Measurements from ENCODE around the gene SRI. TPM values are rescaled to one million over a fixed set of nuclear protein-coding genes. Genes with fewer than 3 reads are reported as not detected.
"Not testable (repeated sequence)": the region's sequence is repeated elsewhere in the genome, so short reads cannot be mapped to it uniquely, and the experiment has no call there.

SRI gene
- polyA plus RNA-seq, 2 donors, result 28.2 to 64.9 TPM

GRCh38 chr7:88167223-88167622 lies 52.6 kb downstream of the SRI start:
- WGBS, 2 donors, result 84 to 88% methylated on average over 2 of the region's 2 CpGs
- Histone ChIP-seq H3K9me3 (ENCODE audit: control insufficient read depth in 2 of 2, insufficient read depth in 1 of 2, low read depth in 1 of 2, low read length in 1 of 2) (no peaks in the 10 kb centered on the region), H3K4me1 (ENCODE audit: control insufficient read depth in 2 of 2, insufficient read depth in 2 of 2, low read length in 1 of 2) (no peaks in the 10 kb centered on the region), H3K27ac (ENCODE audit: low read depth in 2 of 2, low read length in 1 of 2) (no peak overlapping the region), H3K4me3 (ENCODE audit: low read depth in 1 of 2, low read length in 2 of 2) (no peak overlapping the region), H3K36me3 (ENCODE audit: control insufficient read depth in 2 of 2, insufficient read depth in 2 of 2, low read length in 1 of 2) (no peaks in the 10 kb centered on the region), H3K27me3 (ENCODE audit: control insufficient read depth in 1 of 2, insufficient read depth in 2 of 2, low read length in 2 of 2) (no peaks in the 10 kb centered on the region)

- Histone ChIP-seq H3K9me3 (ENCODE audit: control insufficient read depth in 2 of 2, insufficient read depth in 1 of 2, low read depth in 1 of 2, low read length in 1 of 2) (no peaks in the 10 kb centered on the region), H3K27me3 (ENCODE audit: control insufficient read depth in 1 of 2, insufficient read depth in 2 of 2, low read length in 2 of 2) (no peaks in the 10 kb centered on the region), H3K4me3 (ENCODE audit: low read depth in 1 of 2, low read length in 2 of 2) (no peak overlapping the region), H3K27ac (ENCODE audit: low read depth in 2 of 2, low read length in 1 of 2) (no peak overlapping the region), H3K4me1 (ENCODE audit: control insufficient read depth in 2 of 2, insufficient read depth in 2 of 2, low read length in 1 of 2) (no peaks in the 10 kb centered on the region), H3K36me3 (ENCODE audit: control insufficient read depth in 2 of 2, insufficient read depth in 2 of 2, low read length in 1 of 2) (no peaks in the 10 kb centered on the region)
Measured at GRCh38 chr7:88165697-88166096, 54.1 kb downstream of the SRI start.

GRCh38 chr7:88159741-88160140 lies 60.1 kb downstream of the SRI start:
- H3K4me1 ChIP-seq (ENCODE audit: control insufficient read depth in 2 of 2, insufficient read depth in 2 of 2, low read length in 1 of 2); H3K27ac ChIP-seq (ENCODE audit: low read depth in 2 of 2, low read length in 1 of 2); H3K4me3 ChIP-seq (ENCODE audit: low read depth in 1 of 2, low read length in 2 of 2); H3K36me3 ChIP-seq (ENCODE audit: control insufficient read depth in 2 of 2, insufficient read depth in 2 of 2, low read length in 1 of 2); H3K9me3 ChIP-seq (ENCODE audit: control insufficient read depth in 2 of 2, insufficient read depth in 1 of 2, low read depth in 1 of 2, low read length in 1 of 2); H3K27me3 ChIP-seq (ENCODE audit: control insufficient read depth in 1 of 2, insufficient read depth in 2 of 2, low read length in 2 of 2): not testable (repeated sequence)
- 72 to 83% methylated on average over 2 of the region's 2 CpGs for WGBS, 2 donors

- no peaks in the 10 kb centered on the region for H3K4me1 ChIP-seq (ENCODE audit: control insufficient read depth in 2 of 2, insufficient read depth in 2 of 2, low read length in 1 of 2)
- no peaks in the 10 kb centered on the region for H3K9me3 ChIP-seq (ENCODE audit: control insufficient read depth in 2 of 2, insufficient read depth in 1 of 2, low read depth in 1 of 2, low read length in 1 of 2)
- H3K27me3 ChIP-seq (ENCODE audit: control insufficient read depth in 1 of 2, insufficient read depth in 2 of 2, low read length in 2 of 2), result no peaks in the 10 kb centered on the region
- no peaks in the 10 kb centered on the region for H3K36me3 ChIP-seq (ENCODE audit: control insufficient read depth in 2 of 2, insufficient read depth in 2 of 2, low read length in 1 of 2)
- H3K27ac ChIP-seq (ENCODE audit: low read depth in 2 of 2, low read length in 1 of 2), result no peak overlapping the region
- no peak overlapping the region for H3K4me3 ChIP-seq (ENCODE audit: low read depth in 1 of 2, low read length in 2 of 2)
- 57 to 59% methylated on average over 1 of the region's 1 CpG for WGBS, 2 donors
Measured at GRCh38 chr7:88156356-88156755, 63.5 kb downstream of the SRI start.

- Histone ChIP-seq H3K27ac (ENCODE audit: low read depth in 2 of 2, low read length in 1 of 2) (no peak overlapping the region), H3K4me1 (ENCODE audit: control insufficient read depth in 2 of 2, insufficient read depth in 2 of 2, low read length in 1 of 2) (no peaks in the 10 kb centered on the region), H3K9me3 (ENCODE audit: control insufficient read depth in 2 of 2, insufficient read depth in 1 of 2, low read depth in 1 of 2, low read length in 1 of 2) (no peaks in the 10 kb centered on the region), H3K27me3 (ENCODE audit: control insufficient read depth in 1 of 2, insufficient read depth in 2 of 2, low read length in 2 of 2) (no peaks in the 10 kb centered on the region), H3K4me3 (ENCODE audit: low read depth in 1 of 2, low read length in 2 of 2) (no peak overlapping the region), H3K36me3 (ENCODE audit: control insufficient read depth in 2 of 2, insufficient read depth in 2 of 2, low read length in 1 of 2) (no peaks in the 10 kb centered on the region)
- WGBS, 2 donors, result 84 to 90% methylated on average over 4 of the region's 4 CpGs
Measured at GRCh38 chr7:88155756-88156155, 64.1 kb downstream of the SRI start.

Other genes starting within 250 kb of the SRI start
- gene STEAP4, start 86.9 kb upstream of the SRI start, polyA plus RNA-seq, result 1 to 10 TPM; 3.7 to 6.2 TPM